Activated naive CD8-positive, alpha-beta T cell (primary cell): ENCODE data around the gene LRRFIP2.
A peak's percentile ranks its signal among the peaks of the same experiment; 100 is the strongest.
"Not testable (repeated sequence)": the region's sequence is repeated elsewhere in the genome, so short reads cannot be mapped to it uniquely, and the experiment has no call there.

Experiments used
- H3K27ac Mint-ChIP-seq: one replicate; pipeline ENCODE4 v1.8.0; 2021; ENCODE audit warnings: mixed read lengths
- H3K27me3 Mint-ChIP-seq: one replicate; pipeline ENCODE4 v1.8.0; 2021; ENCODE audit warnings: mixed read lengths
- H3K36me3 Mint-ChIP-seq: one replicate; pipeline ENCODE4 v1.8.0; 2021; ENCODE audit warnings: mixed read lengths
- H3K4me1 Mint-ChIP-seq: one replicate; pipeline ENCODE4 v1.8.0; 2021; ENCODE audit warnings: low read depth, mixed read lengths
- H3K4me3 Mint-ChIP-seq: one replicate; pipeline ENCODE4 v1.8.0; 2021; ENCODE audit warnings: mild to moderate bottlenecking, mixed read lengths
- H3K9me3 Mint-ChIP-seq: one replicate; pipeline ENCODE4 v1.8.0; 2021; ENCODE audit warnings: low read depth, mixed read lengths

LRRFIP2 gene

DNA sequence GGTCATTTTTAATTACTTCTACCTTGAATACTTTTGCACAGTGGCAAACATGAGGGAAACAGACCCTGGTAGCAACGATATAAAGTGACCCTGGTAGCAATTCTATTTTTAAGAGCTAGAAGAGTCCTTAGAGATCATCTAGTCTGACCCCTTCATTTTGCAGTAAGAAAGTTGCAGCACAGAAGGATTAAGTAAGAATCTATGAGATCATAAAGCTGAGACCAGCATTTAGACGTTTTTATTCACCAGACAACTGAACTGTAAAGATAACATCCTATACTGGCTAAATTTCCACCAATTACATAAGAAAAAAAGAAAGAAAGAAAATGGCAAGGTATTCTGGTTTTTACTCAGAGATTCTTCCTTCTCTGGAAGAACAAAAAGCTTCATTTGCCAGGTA is 49.9 kb downstream of the LRRFIP2 start:
- H3K27me3 Mint-ChIP-seq = no peaks in the 10 kb centered on the region
- no peaks in the 10 kb centered on the region for H3K4me1 Mint-ChIP-seq
- H3K4me3 Mint-ChIP-seq = no peak overlapping the region
- H3K9me3 Mint-ChIP-seq = peaks cover 3% of the 10 kb centered on the region
- H3K27ac Mint-ChIP-seq = no peak overlapping the region
- peaks cover 16% of the 10 kb centered on the region for H3K36me3 Mint-ChIP-seq

DNA sequence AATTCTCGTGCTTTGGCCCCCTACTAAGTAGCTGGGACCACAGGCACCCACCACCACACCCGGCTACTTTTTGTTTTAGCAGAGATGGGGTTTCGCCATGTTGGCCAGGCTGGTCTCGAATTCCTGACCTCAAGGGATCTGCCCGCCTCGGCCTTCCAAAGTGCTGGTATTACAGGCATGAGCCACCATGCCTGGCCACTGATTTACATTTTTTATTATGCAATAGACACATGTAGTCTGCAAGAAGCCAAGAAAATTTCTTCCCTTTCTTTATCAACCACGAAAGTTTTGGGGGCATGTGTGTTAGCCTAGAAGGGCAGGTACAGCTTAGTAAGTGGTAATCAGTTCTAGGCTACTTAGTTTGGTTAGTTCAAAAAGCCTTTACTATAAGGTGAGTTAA is 51.1 kb downstream of the LRRFIP2 start:
- peaks cover 12% of the 10 kb centered on the region for H3K36me3 Mint-ChIP-seq
- no peak overlapping the region for H3K27ac Mint-ChIP-seq
- H3K4me1 Mint-ChIP-seq = no peaks in the 10 kb centered on the region
- peaks cover 3% of the 10 kb centered on the region for H3K9me3 Mint-ChIP-seq
- no peak overlapping the region for H3K4me3 Mint-ChIP-seq
- no peaks in the 10 kb centered on the region for H3K27me3 Mint-ChIP-seq

DNA sequence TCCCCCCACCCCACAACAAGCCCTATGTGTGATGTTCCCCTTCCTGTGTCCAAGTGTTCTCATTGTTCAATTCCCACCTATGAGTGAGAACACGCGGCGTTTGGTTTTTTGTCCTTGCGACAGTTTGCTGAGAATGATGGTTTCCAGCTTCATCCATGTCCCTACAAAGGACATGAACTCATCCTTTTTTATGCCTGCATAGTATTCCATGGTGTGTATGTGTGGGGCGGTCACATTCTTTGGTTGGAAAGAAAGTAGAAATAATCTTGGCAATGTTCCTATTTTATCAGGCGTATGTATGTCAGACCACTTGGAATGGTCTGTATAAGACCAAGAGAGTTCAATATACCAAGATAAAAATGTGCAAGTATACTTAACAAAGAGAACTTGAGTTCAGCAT is 52.3 kb downstream of the LRRFIP2 start:
- not testable (repeated sequence) for H3K27me3 Mint-ChIP-seq, H3K9me3 Mint-ChIP-seq, H3K36me3 Mint-ChIP-seq, H3K27ac Mint-ChIP-seq, H3K4me1 Mint-ChIP-seq, H3K4me3 Mint-ChIP-seq

DNA sequence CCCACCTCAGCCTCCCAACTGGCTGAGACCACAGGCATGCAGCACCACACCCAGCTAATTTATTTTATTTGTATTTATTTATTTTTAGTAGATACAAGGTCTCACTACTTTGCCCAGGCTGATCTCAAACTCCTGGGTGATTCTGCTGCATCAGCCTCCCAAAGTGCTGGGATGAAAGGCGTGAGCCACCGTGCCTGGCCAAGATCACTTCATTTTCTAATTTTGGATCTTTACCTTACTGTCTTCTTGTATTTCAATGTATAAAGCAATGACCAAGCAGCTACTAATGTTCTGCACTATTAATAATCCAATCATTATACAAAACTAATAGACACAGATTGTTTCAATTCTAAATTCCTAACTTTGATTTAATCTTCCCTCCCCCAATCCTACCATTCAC is 56.2 kb downstream of the LRRFIP2 start:
- H3K4me1 Mint-ChIP-seq = peaks cover 19% of the 10 kb centered on the region
- no peak overlapping the region for H3K4me3 Mint-ChIP-seq
- H3K36me3 Mint-ChIP-seq = peaks cover 13% of the 10 kb centered on the region
- H3K27me3 Mint-ChIP-seq = no peaks in the 10 kb centered on the region
- peaks cover 3% of the 10 kb centered on the region for H3K9me3 Mint-ChIP-seq
- peak overlapping the region; percentile 18 for H3K27ac Mint-ChIP-seq

DNA sequence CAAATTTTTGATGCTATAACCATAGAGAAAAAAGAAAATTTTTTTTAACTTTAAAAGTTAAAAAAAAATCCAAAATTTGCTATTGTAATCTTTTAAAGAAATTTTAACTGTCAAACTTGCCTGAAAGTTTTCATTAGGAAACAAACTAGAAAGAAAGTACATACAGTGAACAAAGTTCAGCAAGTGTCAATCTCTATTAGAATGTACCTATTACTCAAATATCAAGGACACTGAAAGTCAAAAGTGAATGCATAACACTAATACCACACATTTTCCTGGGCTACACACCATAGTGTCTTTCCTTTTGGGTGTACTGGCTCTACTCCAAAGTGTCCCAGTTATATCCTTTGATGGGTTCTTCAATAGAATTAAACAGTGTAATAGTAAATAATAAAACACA is 56.8 kb downstream of the LRRFIP2 start:
- Mint-ChIP-seq H3K4me1 (peaks cover 19% of the 10 kb centered on the region), H3K4me3 (no peak overlapping the region), H3K36me3 (peaks cover 15% of the 10 kb centered on the region), H3K27ac (no peak overlapping the region), H3K27me3 (no peaks in the 10 kb centered on the region), H3K9me3 (peaks cover 3% of the 10 kb centered on the region)

DNA sequence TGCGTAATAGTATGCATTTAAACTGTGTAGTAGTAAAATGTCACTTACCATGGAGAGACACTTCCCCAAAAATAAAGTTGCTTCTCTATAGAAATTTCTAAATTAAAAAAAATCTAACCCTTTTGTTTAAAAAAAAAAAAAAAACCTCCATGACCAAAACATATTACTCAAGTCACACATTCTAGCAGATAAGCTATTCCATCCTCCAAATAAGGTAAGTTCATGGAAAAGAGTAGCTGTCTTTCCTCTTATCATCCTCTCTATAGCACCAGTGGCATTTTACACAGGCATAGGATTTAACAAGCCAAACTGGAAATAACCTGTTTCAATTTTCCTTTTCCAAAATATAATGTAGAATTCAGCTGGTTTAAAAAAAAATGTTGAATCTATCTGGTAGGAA is 57.4 kb downstream of the LRRFIP2 start:
- peaks cover 11% of the 10 kb centered on the region for H3K36me3 Mint-ChIP-seq
- no peaks in the 10 kb centered on the region for H3K27me3 Mint-ChIP-seq
- H3K4me1 Mint-ChIP-seq = peaks cover 19% of the 10 kb centered on the region
- H3K27ac Mint-ChIP-seq = no peak overlapping the region
- H3K9me3 Mint-ChIP-seq = peaks cover under 1% of the 10 kb centered on the region
- H3K4me3 Mint-ChIP-seq = no peak overlapping the region

DNA sequence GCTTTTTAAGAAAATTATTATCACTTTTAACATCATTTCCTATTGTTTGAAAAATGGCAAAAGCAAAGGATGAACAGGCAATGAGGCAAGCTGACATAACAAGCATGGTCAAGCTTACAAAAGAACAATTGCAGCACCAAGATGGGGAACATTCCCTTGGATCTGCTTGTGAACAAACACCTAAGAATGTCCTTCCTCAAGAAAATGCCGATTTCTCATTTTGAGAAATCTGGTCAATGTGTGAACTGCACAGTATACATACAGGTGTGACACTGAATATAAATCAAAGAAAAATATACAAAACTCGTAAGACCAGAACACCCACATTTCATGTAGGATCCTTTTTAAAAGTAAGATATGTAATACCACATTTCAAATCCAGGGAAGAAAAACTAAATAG is 58.9 kb downstream of the LRRFIP2 start:
- Mint-ChIP-seq H3K4me1 (peaks cover 19% of the 10 kb centered on the region), H3K4me3 (no peak overlapping the region), H3K27ac (peak overlapping the region; percentile 38), H3K36me3 (peaks cover 15% of the 10 kb centered on the region), H3K9me3 (no peaks in the 10 kb centered on the region), H3K27me3 (no peaks in the 10 kb centered on the region)

DNA sequence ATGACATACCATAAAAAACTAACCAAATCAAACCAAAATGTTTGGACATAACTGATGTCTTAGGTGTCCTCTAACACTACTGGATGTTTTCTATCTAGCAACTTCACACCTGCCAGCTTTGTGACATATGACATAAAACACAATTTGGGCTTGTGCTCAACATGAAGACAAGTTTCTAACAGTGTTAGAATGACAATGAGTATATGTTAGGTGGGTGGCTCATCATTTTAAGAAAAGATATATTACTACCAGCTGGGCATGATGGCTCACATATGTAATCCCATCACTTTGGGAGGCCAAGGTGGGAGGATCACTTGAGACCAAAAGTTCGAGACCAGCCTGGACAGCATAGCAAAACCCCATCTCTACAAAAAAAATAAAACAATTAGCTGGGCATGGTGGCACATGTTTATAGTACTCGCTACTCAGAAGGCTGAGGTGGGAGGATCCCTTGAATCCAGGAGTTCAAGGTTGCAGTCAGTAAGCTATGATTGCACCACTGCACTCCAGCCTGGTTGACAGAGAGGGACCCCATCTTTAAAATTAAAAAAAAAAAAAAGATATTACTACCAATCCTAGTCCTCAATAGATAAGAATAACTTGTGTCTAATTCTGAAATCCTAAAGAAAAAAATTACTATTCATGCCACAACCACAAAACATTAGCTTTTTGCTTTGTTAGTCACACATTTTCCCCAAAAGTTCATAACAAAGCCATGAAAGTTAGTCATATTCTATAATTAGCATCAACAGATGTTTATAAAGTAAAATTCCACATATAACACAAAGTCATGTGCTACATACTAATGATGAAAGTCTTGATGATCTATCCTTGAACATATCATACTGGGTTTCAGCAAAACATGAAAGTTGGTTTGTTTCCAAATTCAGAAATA is 59.9 kb downstream of the LRRFIP2 start:
- Mint-ChIP-seq H3K4me3 (no peak overlapping the region), H3K36me3 (peaks cover 15% of the 10 kb centered on the region), H3K4me1 (peaks cover 19% of the 10 kb centered on the region), H3K27ac (peak overlapping the region; percentile 61), H3K27me3 (no peaks in the 10 kb centered on the region), H3K9me3 (no peaks in the 10 kb centered on the region)

DNA sequence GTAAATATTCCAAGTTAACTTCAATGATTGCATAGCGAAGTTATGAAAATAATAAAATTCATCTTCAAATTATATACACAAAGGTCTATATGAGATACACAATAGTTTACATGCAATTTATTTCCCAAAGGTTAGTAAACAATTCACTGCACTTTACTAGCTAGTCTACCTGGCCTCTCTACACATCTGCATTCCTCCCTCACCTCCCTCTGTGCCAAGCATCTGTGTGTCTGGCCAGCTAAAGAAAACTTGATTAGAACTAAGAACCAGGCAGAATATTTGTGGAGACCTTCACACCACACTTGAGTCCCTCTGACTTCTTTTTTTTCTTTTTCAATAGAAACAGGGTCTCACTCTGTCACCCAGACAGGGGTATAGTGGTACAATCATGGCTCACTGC is 61.4 kb downstream of the LRRFIP2 start:
- no peak overlapping the region for H3K4me3 Mint-ChIP-seq
- no peaks in the 10 kb centered on the region for H3K27me3 Mint-ChIP-seq
- peaks cover 19% of the 10 kb centered on the region for H3K4me1 Mint-ChIP-seq
- H3K36me3 Mint-ChIP-seq = peaks cover 15% of the 10 kb centered on the region
- no peaks in the 10 kb centered on the region for H3K9me3 Mint-ChIP-seq
- H3K27ac Mint-ChIP-seq = peak overlapping the region; percentile 25

DNA sequence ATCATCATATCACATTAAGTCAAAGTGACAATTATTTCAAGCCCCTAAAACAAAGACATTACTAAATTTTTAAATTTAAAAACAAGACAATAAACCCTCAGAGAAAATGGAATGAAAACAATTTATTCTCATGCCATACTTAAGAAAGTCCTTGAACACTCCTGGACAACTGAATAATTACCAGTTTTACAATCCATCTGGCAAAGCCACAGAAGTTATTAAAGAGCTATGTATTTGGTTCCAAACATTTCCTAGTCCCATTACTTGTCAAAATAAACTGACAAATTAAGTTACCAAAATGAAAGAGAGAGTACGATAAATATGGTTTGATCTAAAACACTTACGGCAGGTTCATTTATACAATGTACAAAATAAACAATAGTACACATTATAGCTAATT is 63.2 kb downstream of the LRRFIP2 start:
- Mint-ChIP-seq H3K27me3 (no peaks in the 10 kb centered on the region), H3K4me1 (peaks cover 17% of the 10 kb centered on the region), H3K4me3 (no peak overlapping the region), H3K27ac (peak overlapping the region; percentile 34), H3K9me3 (no peaks in the 10 kb centered on the region), H3K36me3 (peaks cover 15% of the 10 kb centered on the region)

DNA sequence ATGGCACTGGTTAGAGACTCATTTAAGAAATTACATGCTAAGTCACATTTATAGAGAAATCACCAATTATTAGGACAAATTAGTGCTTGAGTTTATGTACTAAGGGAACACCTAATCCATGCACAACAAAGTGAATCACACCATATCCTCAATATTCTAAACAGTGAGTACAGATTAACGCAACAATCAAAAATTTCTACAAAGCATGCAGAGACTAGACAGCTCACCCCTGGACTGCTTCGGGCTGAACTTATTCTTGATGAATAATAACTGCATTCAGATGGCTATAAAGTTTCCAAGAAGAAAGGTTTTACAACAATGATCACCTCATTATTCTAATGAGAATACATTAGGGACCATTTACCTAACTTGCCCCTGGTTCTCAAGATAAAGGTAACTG is 66.5 kb downstream of the LRRFIP2 start:
- Mint-ChIP-seq H3K36me3 (peaks cover 9% of the 10 kb centered on the region), H3K4me3 (no peak overlapping the region), H3K27me3 (no peaks in the 10 kb centered on the region), H3K27ac (no peak overlapping the region), H3K4me1 (no peaks in the 10 kb centered on the region), H3K9me3 (no peaks in the 10 kb centered on the region)

DNA sequence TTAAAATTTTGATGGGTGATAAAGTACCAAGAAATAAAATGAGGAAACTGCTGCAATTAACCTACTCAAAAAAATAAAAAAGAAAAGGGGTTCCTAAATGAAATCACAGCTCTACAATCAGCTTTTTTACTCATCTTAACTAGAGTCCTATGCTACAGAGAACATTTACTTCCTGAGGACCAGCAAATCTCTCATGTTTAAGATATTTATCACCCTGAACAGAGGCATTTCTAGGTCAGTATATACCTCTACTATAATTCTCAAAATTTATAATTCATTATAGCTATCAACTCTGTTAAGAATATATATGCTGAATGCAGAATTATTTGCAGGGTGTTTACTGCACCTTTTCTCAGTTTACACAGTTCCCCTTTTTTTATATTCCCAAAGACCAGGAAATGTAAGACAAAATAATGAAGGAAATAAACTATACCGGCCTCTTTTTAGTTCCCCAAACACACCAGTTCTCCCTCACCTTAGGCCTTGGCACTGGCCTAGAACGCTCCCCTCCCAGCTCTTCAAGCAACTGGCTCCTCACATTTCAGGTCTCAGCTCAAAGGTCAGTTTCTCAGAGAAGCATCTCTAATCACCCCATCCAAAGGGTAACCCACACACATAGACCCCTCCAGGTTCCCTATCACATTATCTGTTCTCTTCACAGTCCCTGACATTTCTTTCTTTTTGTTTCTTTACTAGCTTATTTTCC is 71.1 kb downstream of the LRRFIP2 start:
- peaks cover 5% of the 10 kb centered on the region for H3K36me3 Mint-ChIP-seq
- H3K9me3 Mint-ChIP-seq = no peaks in the 10 kb centered on the region
- no peak overlapping the region for H3K4me3 Mint-ChIP-seq
- H3K4me1 Mint-ChIP-seq = no peaks in the 10 kb centered on the region
- no peak overlapping the region for H3K27ac Mint-ChIP-seq
- no peaks in the 10 kb centered on the region for H3K27me3 Mint-ChIP-seq

DNA sequence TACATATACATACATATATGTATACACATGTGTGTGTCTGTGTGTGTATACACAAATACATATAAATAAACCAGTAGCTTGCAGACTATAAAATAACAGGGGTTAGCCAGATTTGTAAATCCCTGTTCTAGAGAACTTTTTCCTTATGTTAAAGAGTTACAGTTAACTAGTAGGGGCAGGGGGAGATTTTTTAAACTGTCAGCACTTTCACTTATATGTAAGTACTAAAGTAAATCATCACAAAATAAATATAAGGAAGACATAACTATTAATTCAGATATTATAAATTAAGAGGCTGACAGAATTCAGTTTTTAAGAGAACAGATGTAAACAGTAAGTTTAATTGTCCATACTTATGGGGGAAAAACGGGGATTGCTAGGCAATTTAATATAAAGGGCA is 74.0 kb downstream of the LRRFIP2 start:
- Mint-ChIP-seq H3K36me3 (peaks cover 5% of the 10 kb centered on the region), H3K4me3 (no peak overlapping the region), H3K27ac (no peak overlapping the region), H3K27me3 (no peaks in the 10 kb centered on the region), H3K9me3 (no peaks in the 10 kb centered on the region), H3K4me1 (no peaks in the 10 kb centered on the region)

DNA sequence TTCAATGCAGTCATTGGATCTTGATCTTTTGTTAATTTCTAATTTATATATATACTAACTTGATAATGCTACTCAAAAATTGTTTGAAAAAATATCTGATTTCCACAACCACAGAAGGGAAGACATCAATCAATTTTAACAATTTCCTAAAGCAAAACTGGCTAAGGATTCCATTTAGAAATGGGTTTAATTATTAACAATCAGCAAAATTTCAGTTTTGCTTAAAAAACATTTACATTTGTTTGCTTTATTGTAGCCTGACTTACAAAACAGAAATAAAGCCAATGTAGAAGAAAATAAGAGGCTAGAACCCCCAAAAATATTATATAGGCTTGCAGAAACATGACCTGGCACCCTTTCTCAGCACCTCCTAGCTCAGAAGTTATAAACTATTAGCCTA is 74.9 kb downstream of the LRRFIP2 start:
- Mint-ChIP-seq H3K27me3 (no peaks in the 10 kb centered on the region), H3K4me3 (no peak overlapping the region), H3K36me3 (peaks cover 8% of the 10 kb centered on the region), H3K4me1 (no peaks in the 10 kb centered on the region), H3K9me3 (no peaks in the 10 kb centered on the region), H3K27ac (no peak overlapping the region)

DNA sequence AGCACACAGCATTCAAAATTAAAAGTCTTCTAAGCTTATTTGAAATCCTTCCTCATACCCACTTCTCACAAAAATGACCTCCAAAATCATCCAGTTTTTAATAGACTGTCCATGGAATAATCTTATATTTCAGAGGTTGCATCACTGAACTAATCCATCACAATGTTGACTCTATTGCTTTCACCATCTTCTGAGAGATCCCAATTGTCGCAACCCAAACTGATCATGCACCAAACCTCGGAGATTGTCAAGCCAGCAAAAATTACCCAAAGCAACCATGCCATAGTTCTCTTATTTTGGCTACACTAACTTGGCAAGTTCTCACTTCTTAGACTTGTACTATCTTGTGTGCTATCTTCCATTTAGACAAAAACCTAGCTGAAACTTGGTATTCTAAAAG is 75.5 kb downstream of the LRRFIP2 start:
- H3K36me3 Mint-ChIP-seq = peaks cover 8% of the 10 kb centered on the region
- no peaks in the 10 kb centered on the region for H3K27me3 Mint-ChIP-seq
- H3K9me3 Mint-ChIP-seq = no peaks in the 10 kb centered on the region
- H3K27ac Mint-ChIP-seq = no peak overlapping the region
- H3K4me1 Mint-ChIP-seq = no peaks in the 10 kb centered on the region
- H3K4me3 Mint-ChIP-seq = no peak overlapping the region
